Stimulated activated CD8-positive, alpha-beta memory T cell treated with anti-CD3 and anti-CD28 coated beads, Interleukin-4, amount 100 ng/mL, for 1 hour (primary cell): ENCODE data around the gene LRTM1.

Experiments used
- DNase-seq, 2 donors: peaks; one replicate each; pipeline ENCODE4 v3.0.0-alpha.2; 2020; ENCODE audit warnings: low read depth in 2 of 2, low spot score in 1 of 2

The LRTM1 gene

GRCh38 chr3:54928046-54928770, at the start of gene LRTM1:
Gene LRTM1 (minus strand): TSS chr3:54928059. CDS start chr3:54927911, 148 bp downstream.
- no peak for DNase-seq

- no peak for DNase-seq
These were observed 49.6 kb upstream of the LRTM1 start for GRCh38 chr3:54977439-54977838.

GRCh38 chr3:54970895-54971294, 43.0 kb upstream of the LRTM1 start:
- no peak for DNase-seq

- no peak for DNase-seq
These were observed 41.8 kb upstream of the LRTM1 start for GRCh38 chr3:54969652-54970051.

- DNase-seq = no peak
These were observed 40.8 kb upstream of the LRTM1 start for GRCh38 chr3:54968546-54969172.

GRCh38 chr3:54967731-54968161, 39.9 kb upstream of the LRTM1 start:
- DNase-seq = no peak

GRCh38 chr3:54966979-54967378, 39.1 kb upstream of the LRTM1 start:
- DNase-seq = no peak

- no peak for DNase-seq
These were observed 37.9 kb upstream of the LRTM1 start for GRCh38 chr3:54965746-54966145.

- DNase-seq = no peak
These were observed 36.2 kb upstream of the LRTM1 start for GRCh38 chr3:54964081-54964480.

- no peak for DNase-seq
These were observed 35.8 kb upstream of the LRTM1 start for GRCh38 chr3:54963641-54964040.

GRCh38 chr3:54962200-54962599, 34.3 kb upstream of the LRTM1 start:
- DNase-seq = no peak

- DNase-seq = no peak
These were observed 32.8 kb upstream of the LRTM1 start for GRCh38 chr3:54960701-54961100.

GRCh38 chr3:54960082-54960481, 32.2 kb upstream of the LRTM1 start:
- DNase-seq = no peak

GRCh38 chr3:54957711-54958110, 29.9 kb upstream of the LRTM1 start:
- no peak for DNase-seq

GRCh38 chr3:54955941-54956340, 28.1 kb upstream of the LRTM1 start:
- DNase-seq = no peak

- DNase-seq = no peak
These were observed 27.6 kb upstream of the LRTM1 start for GRCh38 chr3:54955496-54955895.

GRCh38 chr3:54954521-54954920, 26.7 kb upstream of the LRTM1 start:
- DNase-seq = no peak

GRCh38 chr3:54954022-54954421, 26.2 kb upstream of the LRTM1 start:
- no peak for DNase-seq

GRCh38 chr3:54951405-54951804, 23.5 kb upstream of the LRTM1 start:
- no peak for DNase-seq

GRCh38 chr3:54950391-54951003, 22.6 kb upstream of the LRTM1 start:
- DNase-seq = no peak

- DNase-seq = no peak
These were observed 21.7 kb upstream of the LRTM1 start for GRCh38 chr3:54949491-54950044.

GRCh38 chr3:54941690-54942362, 14.0 kb upstream of the LRTM1 start:
- DNase-seq = no peak
